Stimulated activated memory B cell treated with anti-CD40 and anti-IgM and Interleukin-4, amounts not matched to agents 10 μg/mL and 1 μg/mL and 100 μg/mL, for 72 hours (primary cell): ENCODE data around the gene CHSY3.
"Not testable (repeated sequence)": the region's sequence is repeated elsewhere in the genome, so short reads cannot be mapped to it uniquely, and the experiment has no call there.

Experiments used
- ATAC-seq: fragments of 150-1000 bp; cut with Tn5 transposase; 2 replicates; pipeline ENCODE4 v1.10.0; 2021
- H3K27ac Mint-ChIP-seq: one replicate; pipeline ENCODE4 v1.8.0; 2022; ENCODE audit warnings: mild to moderate bottlenecking, mixed read lengths
- H3K27me3 Mint-ChIP-seq: one replicate; pipeline ENCODE4 v1.8.0; 2022; ENCODE audit warnings: mixed read lengths
- H3K36me3 Mint-ChIP-seq: one replicate; pipeline ENCODE4 v1.8.0; 2022; ENCODE audit warnings: mixed read lengths
- H3K4me1 Mint-ChIP-seq: one replicate; pipeline ENCODE4 v1.8.0; 2022; ENCODE audit warnings: mixed read lengths
- H3K4me3 Mint-ChIP-seq: one replicate; pipeline ENCODE4 v1.8.0; 2022; ENCODE audit warnings: mild to moderate bottlenecking, moderate library complexity, mixed read lengths
- H3K9me3 Mint-ChIP-seq: one replicate; pipeline ENCODE4 v1.8.0; 2022; ENCODE audit warnings: mixed read lengths

The CHSY3 gene

GRCh38 chr5:130168211-130168610 lies 263.9 kb downstream of the CHSY3 start:
- Mint-ChIP-seq H3K4me1 (no peaks in the 10 kb centered on the region), H3K9me3 (no peaks in the 10 kb centered on the region), H3K4me3 (no peak overlapping the region), H3K27me3 (no peaks in the 10 kb centered on the region), H3K27ac (no peak overlapping the region), H3K36me3 (no peaks in the 10 kb centered on the region)
- ATAC-seq, result no peak

- H3K9me3 Mint-ChIP-seq, result peaks cover 7% of the 10 kb centered on the region
- H3K27me3 Mint-ChIP-seq, result no peaks in the 10 kb centered on the region
- no peak for ATAC-seq
- no peak overlapping the region for H3K4me3 Mint-ChIP-seq
- H3K4me1 Mint-ChIP-seq, result no peaks in the 10 kb centered on the region
- no peaks in the 10 kb centered on the region for H3K36me3 Mint-ChIP-seq
- H3K27ac Mint-ChIP-seq, result no peak overlapping the region
Measured at GRCh38 chr5:130171699-130172098, 267.4 kb downstream of the CHSY3 start.

GRCh38 chr5:130183115-130183514 lies 278.9 kb downstream of the CHSY3 start:
- Mint-ChIP-seq H3K4me3 (no peak overlapping the region), H3K9me3 (no peaks in the 10 kb centered on the region), H3K4me1 (no peaks in the 10 kb centered on the region), H3K36me3 (no peaks in the 10 kb centered on the region), H3K27me3 (peaks cover 8% of the 10 kb centered on the region), H3K27ac (no peak overlapping the region)
- ATAC-seq, result no peak

- no peaks in the 10 kb centered on the region for H3K4me1 Mint-ChIP-seq
- no peak for ATAC-seq
- no peak overlapping the region for H3K27ac Mint-ChIP-seq
- no peaks in the 10 kb centered on the region for H3K36me3 Mint-ChIP-seq
- H3K9me3 Mint-ChIP-seq, result no peaks in the 10 kb centered on the region
- no peak overlapping the region for H3K4me3 Mint-ChIP-seq
- H3K27me3 Mint-ChIP-seq, result no peaks in the 10 kb centered on the region
Measured at GRCh38 chr5:130189961-130190360, 285.7 kb downstream of the CHSY3 start.

DNA sequence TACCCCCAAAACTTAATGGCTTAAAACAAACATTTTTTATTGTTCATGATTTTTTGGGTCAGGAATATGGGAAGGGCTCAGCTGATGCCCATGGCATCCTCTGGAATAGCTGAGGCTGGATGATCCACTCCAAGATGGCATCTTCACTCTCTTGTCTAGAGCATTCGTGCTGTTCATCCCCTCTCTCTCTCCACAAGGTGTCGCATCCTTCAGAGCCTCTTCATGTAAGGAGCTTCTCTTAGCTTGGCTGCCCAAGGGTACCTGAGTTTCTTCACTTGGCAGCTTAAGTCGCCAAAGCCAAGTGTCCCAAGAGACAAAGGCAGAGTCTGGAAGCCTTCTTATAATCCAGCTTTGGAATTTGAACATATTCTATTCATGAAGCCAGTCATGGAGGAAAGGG lies 294.7 kb downstream of the CHSY3 start:
- no peaks in the 10 kb centered on the region for H3K9me3 Mint-ChIP-seq
- ATAC-seq, result no peak
- no peak overlapping the region for H3K27ac Mint-ChIP-seq
- no peaks in the 10 kb centered on the region for H3K27me3 Mint-ChIP-seq
- no peak overlapping the region for H3K4me3 Mint-ChIP-seq
- no peaks in the 10 kb centered on the region for H3K36me3 Mint-ChIP-seq
- H3K4me1 Mint-ChIP-seq, result no peaks in the 10 kb centered on the region

GRCh38 chr5:130206686-130207085 lies 302.4 kb downstream of the CHSY3 start:
- no peak overlapping the region for H3K27ac Mint-ChIP-seq
- H3K4me1 Mint-ChIP-seq, result no peaks in the 10 kb centered on the region
- no peak for ATAC-seq
- no peaks in the 10 kb centered on the region for H3K9me3 Mint-ChIP-seq
- H3K4me3 Mint-ChIP-seq, result no peak overlapping the region
- no peaks in the 10 kb centered on the region for H3K36me3 Mint-ChIP-seq
- H3K27me3 Mint-ChIP-seq, result no peaks in the 10 kb centered on the region

DNA sequence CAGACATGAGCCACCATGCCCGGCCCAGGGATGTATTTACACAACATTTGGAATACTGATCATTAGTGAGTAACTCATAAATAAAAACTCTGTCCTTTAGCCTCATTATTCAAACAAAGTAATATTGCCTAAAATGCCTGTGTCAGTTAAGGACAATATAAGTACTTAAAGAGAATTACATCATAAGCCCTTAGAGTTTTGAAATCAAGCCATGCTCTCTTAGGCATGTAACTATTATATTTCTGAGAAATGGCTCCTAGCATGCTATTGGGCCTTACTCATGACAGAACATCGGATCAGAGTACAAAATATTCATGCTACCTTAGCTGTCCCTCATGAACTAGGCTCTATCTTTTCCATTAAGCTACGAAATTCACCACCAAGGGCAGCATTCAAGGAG lies 309.3 kb downstream of the CHSY3 start:
- ATAC-seq, result no peak
- Mint-ChIP-seq H3K27me3 (no peaks in the 10 kb centered on the region), H3K36me3 (no peaks in the 10 kb centered on the region), H3K4me3 (no peak overlapping the region), H3K4me1 (no peaks in the 10 kb centered on the region), H3K9me3 (no peaks in the 10 kb centered on the region), H3K27ac (no peak overlapping the region)

GRCh38 chr5:130216286-130216685 lies 312.0 kb downstream of the CHSY3 start:
- ATAC-seq, result no peak
- H3K4me1 Mint-ChIP-seq, result no peaks in the 10 kb centered on the region
- no peaks in the 10 kb centered on the region for H3K27me3 Mint-ChIP-seq
- no peak overlapping the region for H3K4me3 Mint-ChIP-seq
- no peaks in the 10 kb centered on the region for H3K9me3 Mint-ChIP-seq
- H3K27ac Mint-ChIP-seq, result no peak overlapping the region
- H3K36me3 Mint-ChIP-seq, result no peaks in the 10 kb centered on the region

GRCh38 chr5:130222573-130222972 lies 318.3 kb downstream of the CHSY3 start:
- Mint-ChIP-seq H3K27me3 (no peaks in the 10 kb centered on the region), H3K4me1 (no peaks in the 10 kb centered on the region), H3K4me3 (no peak overlapping the region), H3K9me3 (no peaks in the 10 kb centered on the region), H3K36me3 (no peaks in the 10 kb centered on the region), H3K27ac (no peak overlapping the region)
- ATAC-seq, result no peak

DNA sequence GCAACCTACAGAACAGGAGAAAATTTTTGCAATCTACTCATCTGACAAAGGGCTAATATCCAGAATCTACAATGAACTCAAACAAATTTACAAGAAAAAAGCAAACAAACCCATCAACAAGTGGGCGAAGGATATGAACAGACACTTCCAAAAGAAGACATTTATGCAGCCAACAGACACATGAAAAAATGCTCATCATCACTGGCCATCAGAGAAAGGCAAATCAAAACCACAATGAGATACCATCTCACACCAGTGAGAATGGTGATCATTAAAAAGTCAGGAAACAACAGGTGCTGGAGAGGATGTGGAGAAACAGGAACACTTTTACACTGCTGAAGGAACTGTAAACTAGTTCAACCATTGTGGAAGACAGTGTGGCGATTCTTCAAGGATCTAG lies 322.3 kb downstream of the CHSY3 start:
- not testable (repeated sequence) for H3K4me1 Mint-ChIP-seq, H3K27me3 Mint-ChIP-seq, ATAC-seq, H3K36me3 Mint-ChIP-seq, H3K4me3 Mint-ChIP-seq, H3K27ac Mint-ChIP-seq, H3K9me3 Mint-ChIP-seq

- ATAC-seq, result no peak
- no peaks in the 10 kb centered on the region for H3K4me1 Mint-ChIP-seq
- H3K36me3 Mint-ChIP-seq, result no peaks in the 10 kb centered on the region
- H3K9me3 Mint-ChIP-seq, result no peaks in the 10 kb centered on the region
- no peak overlapping the region for H3K4me3 Mint-ChIP-seq
- no peaks in the 10 kb centered on the region for H3K27me3 Mint-ChIP-seq
- H3K27ac Mint-ChIP-seq, result no peak overlapping the region
Measured at GRCh38 chr5:130227699-130228098, 323.4 kb downstream of the CHSY3 start.

DNA sequence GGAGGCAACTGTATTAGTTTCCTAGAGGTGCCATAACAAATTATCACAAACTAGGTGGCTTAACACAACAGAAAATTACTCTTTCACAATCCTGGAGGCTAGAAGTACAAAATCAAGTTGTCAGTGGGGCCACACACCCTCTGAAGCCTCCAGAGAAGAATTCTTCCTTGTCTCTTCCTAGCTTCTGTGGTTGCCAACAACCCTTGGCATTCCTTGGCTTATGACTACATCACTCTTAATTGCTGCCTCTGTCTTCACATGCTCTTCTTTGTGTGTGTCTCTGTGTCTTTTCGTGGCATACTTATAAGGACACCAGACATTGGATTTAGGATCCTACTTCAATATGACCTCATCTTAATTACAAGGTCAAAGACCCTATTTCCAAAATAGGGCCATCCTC lies 327.5 kb downstream of the CHSY3 start:
- H3K27me3 Mint-ChIP-seq, result no peaks in the 10 kb centered on the region
- no peak overlapping the region for H3K27ac Mint-ChIP-seq
- H3K4me1 Mint-ChIP-seq, result no peaks in the 10 kb centered on the region
- H3K36me3 Mint-ChIP-seq, result no peaks in the 10 kb centered on the region
- no peak for ATAC-seq
- H3K4me3 Mint-ChIP-seq, result no peak overlapping the region
- H3K9me3 Mint-ChIP-seq, result peaks cover 3% of the 10 kb centered on the region

DNA sequence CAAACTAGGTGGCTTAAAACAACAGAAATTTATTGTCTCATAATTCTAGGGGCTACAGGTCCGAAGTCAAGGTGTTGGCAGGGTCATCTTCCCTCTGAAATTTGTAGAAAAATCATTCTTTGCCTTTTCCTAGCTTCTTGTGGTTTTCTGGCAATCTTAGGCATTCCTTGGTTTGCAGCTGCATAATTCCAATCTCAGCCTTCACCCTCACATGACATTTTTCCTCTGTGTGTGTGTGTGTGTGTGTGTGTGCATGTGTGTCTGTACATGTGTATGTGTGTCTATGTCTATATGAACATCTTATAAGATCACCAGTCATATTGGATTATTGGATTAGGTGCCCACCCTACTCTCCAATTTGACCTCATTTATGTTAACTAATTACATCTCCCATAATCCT lies 330.6 kb downstream of the CHSY3 start:
- no peaks in the 10 kb centered on the region for H3K4me1 Mint-ChIP-seq
- H3K36me3 Mint-ChIP-seq, result no peaks in the 10 kb centered on the region
- H3K27ac Mint-ChIP-seq, result no peak overlapping the region
- H3K4me3 Mint-ChIP-seq, result no peak overlapping the region
- H3K9me3 Mint-ChIP-seq, result peaks cover 3% of the 10 kb centered on the region
- no peak for ATAC-seq
- H3K27me3 Mint-ChIP-seq, result no peaks in the 10 kb centered on the region
